ENCODE results near the gene SH3YL1.

SH3YL1 gene

DNA sequence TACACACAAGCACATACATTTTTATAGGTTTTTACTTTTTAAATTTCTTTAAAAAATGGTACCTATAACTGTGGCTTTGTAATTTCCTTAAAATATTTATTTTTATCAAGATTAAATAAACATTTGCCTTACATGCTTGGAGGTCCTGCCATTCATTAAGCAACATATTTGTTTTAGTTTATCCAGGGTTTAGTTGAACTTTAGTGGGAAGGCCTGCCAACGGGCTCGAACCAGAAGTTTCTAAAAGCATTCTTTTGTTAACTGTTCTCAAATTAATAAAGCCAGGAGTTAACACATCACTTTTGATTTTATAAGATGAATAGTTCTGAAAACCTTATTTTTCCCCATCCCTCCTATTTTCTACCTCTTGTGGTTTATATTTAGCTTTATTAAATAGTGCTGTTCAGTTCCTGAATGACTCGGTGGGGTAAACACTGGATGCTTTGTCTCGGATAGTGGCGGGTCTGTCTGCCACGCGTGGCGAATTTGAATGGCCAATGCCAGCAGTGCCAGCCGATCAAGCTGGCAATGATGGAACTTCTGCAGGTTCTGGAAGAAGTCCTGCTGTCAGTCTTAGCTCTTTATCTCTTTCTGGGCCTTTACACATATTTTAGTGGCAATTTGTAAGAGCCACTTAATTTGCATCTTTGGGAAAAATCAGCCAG is 32.2 kb downstream of the SH3YL1 start:
- Histone ChIP-seq H3K9me3 (ENCODE audit: insufficient read depth, low read length, severe bottlenecking) (no peaks in the 10 kb centered on the region), H4K20me1 (ENCODE audit: insufficient read depth, low read length) (no peaks in the 10 kb centered on the region), H3K4me3 (ENCODE audit: low read depth in 1 of 2, low read length in 2 of 2) (no peak overlapping the region), H3K9ac (ENCODE audit: low read depth, low read length) (no peak overlapping the region), H3K36me3 (ENCODE audit: insufficient read depth, low read length) (peaks cover 8% of the 10 kb centered on the region; the same call in 1 of the 2 replicates), H2AFZ (ENCODE audit: low read depth, low read length) (no peak overlapping the region), H3K27me3 (ENCODE audit: insufficient read depth, low read length, poor library complexity) (no peaks in the 10 kb centered on the region), H3K4me2 (ENCODE audit: insufficient read depth, low read length) (no peak overlapping the region), H3K4me1 (ENCODE audit: insufficient read depth, low read length) (no peaks in the 10 kb centered on the region), H3K79me2 (ENCODE audit: insufficient read depth, low read length) (no peaks in the 10 kb centered on the region), H3K27ac (ENCODE audit: low read length) (no peak overlapping the region)
- no peak for TF ChIP-seq EZH2 (IDR thresholded peaks at IDR 0.05; ENCODE audit: borderline replicate concordance, low read depth, low read length, severe bottlenecking)
- TF ChIP-seq, protein P1, sequence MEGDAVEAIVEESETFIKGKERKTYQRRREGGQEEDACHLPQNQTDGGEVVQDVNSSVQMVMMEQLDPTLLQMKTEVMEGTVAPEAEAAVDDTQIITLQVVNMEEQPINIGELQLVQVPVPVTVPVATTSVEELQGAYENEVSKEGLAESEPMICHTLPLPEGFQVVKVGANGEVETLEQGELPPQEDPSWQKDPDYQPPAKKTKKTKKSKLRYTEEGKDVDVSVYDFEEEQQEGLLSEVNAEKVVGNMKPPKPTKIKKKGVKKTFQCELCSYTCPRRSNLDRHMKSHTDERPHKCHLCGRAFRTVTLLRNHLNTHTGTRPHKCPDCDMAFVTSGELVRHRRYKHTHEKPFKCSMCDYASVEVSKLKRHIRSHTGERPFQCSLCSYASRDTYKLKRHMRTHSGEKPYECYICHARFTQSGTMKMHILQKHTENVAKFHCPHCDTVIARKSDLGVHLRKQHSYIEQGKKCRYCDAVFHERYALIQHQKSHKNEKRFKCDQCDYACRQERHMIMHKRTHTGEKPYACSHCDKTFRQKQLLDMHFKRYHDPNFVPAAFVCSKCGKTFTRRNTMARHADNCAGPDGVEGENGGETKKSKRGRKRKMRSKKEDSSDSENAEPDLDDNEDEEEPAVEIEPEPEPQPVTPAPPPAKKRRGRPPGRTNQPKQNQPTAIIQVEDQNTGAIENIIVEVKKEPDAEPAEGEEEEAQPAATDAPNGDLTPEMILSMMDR (IDR thresholded peaks at IDR 0.05; ENCODE audit: borderline replicate concordance, extremely low read depth, low read length, poor library complexity, severe bottlenecking) = no peak
- DNase-seq (no peak), ATAC-seq (ENCODE audit: insufficient read depth, low read depth) (no peak)

DNA sequence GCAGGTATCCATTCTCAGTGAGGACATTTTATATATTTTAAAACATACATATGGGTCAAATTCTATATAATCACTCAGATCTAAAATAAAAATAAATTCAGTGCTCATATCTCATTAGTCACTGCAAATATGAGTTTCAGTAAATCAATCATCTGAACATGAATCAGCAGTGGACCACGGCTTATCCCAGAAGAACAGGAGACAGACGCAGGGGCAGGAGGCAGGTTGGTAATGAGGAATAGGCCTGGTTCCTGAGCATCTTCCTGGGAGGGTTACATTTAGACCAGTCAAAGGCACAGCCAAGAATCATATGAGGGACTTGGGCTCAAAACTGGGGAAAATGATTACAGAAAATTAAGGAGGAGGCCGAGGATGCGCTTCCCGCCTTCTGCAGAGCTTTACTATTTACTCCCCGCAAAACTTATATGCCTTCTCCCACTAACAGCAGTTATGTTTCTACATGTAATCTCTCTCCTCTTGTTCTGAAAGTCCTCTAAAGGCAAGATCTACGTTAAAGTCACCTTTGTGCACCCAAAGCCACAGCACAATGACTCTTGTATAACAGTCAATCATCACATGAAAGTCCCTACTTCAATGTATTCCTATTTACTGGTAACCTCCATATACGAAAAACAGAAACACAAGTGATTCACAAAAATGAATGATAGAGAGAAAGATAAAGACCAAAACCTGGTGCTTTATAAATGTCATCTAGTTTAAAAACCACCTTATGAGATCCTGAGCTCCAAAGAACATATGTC is 35.1 kb downstream of the SH3YL1 start:
- Histone ChIP-seq H3K79me2 (ENCODE audit: insufficient read depth, low read length) (no peaks in the 10 kb centered on the region), H3K27me3 (ENCODE audit: insufficient read depth, low read length, poor library complexity) (no peaks in the 10 kb centered on the region), H3K4me3 (ENCODE audit: low read depth in 1 of 2, low read length in 2 of 2) (no peak overlapping the region), H3K9ac (ENCODE audit: low read depth, low read length) (no peak overlapping the region), H2AFZ (ENCODE audit: low read depth, low read length) (no peak overlapping the region), H3K4me1 (ENCODE audit: insufficient read depth, low read length) (no peaks in the 10 kb centered on the region), H3K4me2 (ENCODE audit: insufficient read depth, low read length) (no peak overlapping the region), H3K27ac (ENCODE audit: low read length) (no peak overlapping the region), H3K9me3 (ENCODE audit: insufficient read depth, low read length, severe bottlenecking) (no peaks in the 10 kb centered on the region), H4K20me1 (ENCODE audit: insufficient read depth, low read length) (no peaks in the 10 kb centered on the region), H3K36me3 (ENCODE audit: insufficient read depth, low read length) (peaks cover 15% of the 10 kb centered on the region; the same call in 1 of the 2 replicates)
- no peak for DNase-seq
- no peak for ATAC-seq (ENCODE audit: insufficient read depth, low read depth)
- TF ChIP-seq EZH2 (IDR thresholded peaks at IDR 0.05; ENCODE audit: borderline replicate concordance, low read depth, low read length, severe bottlenecking) = no peak
- TF ChIP-seq, protein P1 (IDR thresholded peaks at IDR 0.05; ENCODE audit: borderline replicate concordance, extremely low read depth, low read length, poor library complexity, severe bottlenecking) = no peak

DNA sequence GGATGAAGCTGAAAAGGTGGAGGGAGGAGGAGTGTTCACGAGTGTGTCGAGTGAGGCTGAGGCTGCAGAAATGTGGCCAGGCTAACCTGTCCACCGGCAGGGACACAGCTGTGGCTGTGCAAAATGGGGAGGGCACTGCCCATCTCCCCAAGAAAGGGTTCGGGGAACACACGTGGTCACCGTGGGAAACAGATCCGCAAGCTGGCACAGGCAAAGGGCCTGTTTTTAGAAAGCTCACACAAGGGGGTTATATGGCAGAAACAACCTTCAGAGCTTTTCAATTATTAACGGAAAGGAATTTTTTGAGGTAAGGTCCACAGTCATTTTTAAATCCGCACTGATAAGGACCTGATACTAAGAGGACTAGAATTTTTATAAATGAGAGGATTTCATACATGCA is 35.7 kb downstream of the SH3YL1 start:
- no peak overlapping the region for H2AFZ ChIP-seq (ENCODE audit: low read depth, low read length)
- H3K4me2 ChIP-seq (ENCODE audit: insufficient read depth, low read length) = no peak overlapping the region
- H3K36me3 ChIP-seq (ENCODE audit: insufficient read depth, low read length) = peaks cover 15% of the 10 kb centered on the region; the same call in 1 of the 2 replicates
- H3K27ac ChIP-seq (ENCODE audit: low read length) = no peak overlapping the region
- no peak overlapping the region for H3K4me3 ChIP-seq (ENCODE audit: low read depth in 1 of 2, low read length in 2 of 2)
- TF ChIP-seq EZH2 (IDR thresholded peaks at IDR 0.05; ENCODE audit: borderline replicate concordance, low read depth, low read length, severe bottlenecking) = no peak
- TF ChIP-seq, protein P1 (IDR thresholded peaks at IDR 0.05; ENCODE audit: borderline replicate concordance, extremely low read depth, low read length, poor library complexity, severe bottlenecking) = no peak
- no peaks in the 10 kb centered on the region for H3K79me2 ChIP-seq (ENCODE audit: insufficient read depth, low read length)
- no peaks in the 10 kb centered on the region for H3K4me1 ChIP-seq (ENCODE audit: insufficient read depth, low read length)
- H3K9ac ChIP-seq (ENCODE audit: low read depth, low read length) = no peak overlapping the region
- no peaks in the 10 kb centered on the region for H3K9me3 ChIP-seq (ENCODE audit: insufficient read depth, low read length, severe bottlenecking)
- ATAC-seq (ENCODE audit: insufficient read depth, low read depth) = no peak
- H4K20me1 ChIP-seq (ENCODE audit: insufficient read depth, low read length) = no peaks in the 10 kb centered on the region
- H3K27me3 ChIP-seq (ENCODE audit: insufficient read depth, low read length, poor library complexity) = no peaks in the 10 kb centered on the region
- DNase-seq = no peak
